NB4 (cell line): ENCODE results near the gene L3MBTL4.

Source experiments
- CTCF ChIP-seq: IDR thresholded peaks from one replicate; pipeline ENCODE4 v1.5.1; 2012; ENCODE audit warnings: low read depth, low read length
- MAX ChIP-seq: IDR thresholded peaks from 2 replicates; pipeline ENCODE4 v1.6.1; 2011; ENCODE audit warnings: low read depth, low read length
- MYC ChIP-seq: IDR thresholded peaks from 2 replicates; pipeline ENCODE4 v1.6.1; 2011; ENCODE audit warnings: low read depth, low read length
- POLR2A ChIP-seq: IDR thresholded peaks from 2 replicates; pipeline ENCODE4 v1.6.1; 2011; ENCODE audit warnings: mild to moderate bottlenecking; ENCODE audit not compliant: insufficient read length; ENCODE audit errors: extremely low read depth

GRCh38 chr18:6132751-6133368 lies 281.9 kb downstream of the L3MBTL4 start:
- no peak for TF ChIP-seq CTCF
- TF ChIP-seq POLR2A, result no peak
- TF ChIP-seq MAX, result no peak
- no peak for TF ChIP-seq MYC
